ES-I3 (cell line): ENCODE data around the gene TNFAIP3.

Experiments
- H3K36me3 ChIP-seq: 2 replicates; pipeline ENCODE4 v1.6.1; 2013; ENCODE audit warnings: mild to moderate bottlenecking, low read length, control low read depth, moderate library complexity; ENCODE audit not compliant: insufficient read depth
- H3K4me1 ChIP-seq: 2 replicates; pipeline ENCODE4 v1.6.1; 2013; ENCODE audit warnings: mild to moderate bottlenecking, control low read depth, low read length; ENCODE audit not compliant: insufficient read depth
- H3K9ac ChIP-seq: 2 replicates; pipeline ENCODE4 v1.6.1; 2013; ENCODE audit warnings: low read depth, mild to moderate bottlenecking, low read length, moderate library complexity
- H3K9me3 ChIP-seq: 2 replicates; pipeline ENCODE4 v1.6.1; 2013; ENCODE audit warnings: mild to moderate bottlenecking, low read length, moderate library complexity; ENCODE audit not compliant: control insufficient read depth, insufficient read depth

TNFAIP3 gene

DNA sequence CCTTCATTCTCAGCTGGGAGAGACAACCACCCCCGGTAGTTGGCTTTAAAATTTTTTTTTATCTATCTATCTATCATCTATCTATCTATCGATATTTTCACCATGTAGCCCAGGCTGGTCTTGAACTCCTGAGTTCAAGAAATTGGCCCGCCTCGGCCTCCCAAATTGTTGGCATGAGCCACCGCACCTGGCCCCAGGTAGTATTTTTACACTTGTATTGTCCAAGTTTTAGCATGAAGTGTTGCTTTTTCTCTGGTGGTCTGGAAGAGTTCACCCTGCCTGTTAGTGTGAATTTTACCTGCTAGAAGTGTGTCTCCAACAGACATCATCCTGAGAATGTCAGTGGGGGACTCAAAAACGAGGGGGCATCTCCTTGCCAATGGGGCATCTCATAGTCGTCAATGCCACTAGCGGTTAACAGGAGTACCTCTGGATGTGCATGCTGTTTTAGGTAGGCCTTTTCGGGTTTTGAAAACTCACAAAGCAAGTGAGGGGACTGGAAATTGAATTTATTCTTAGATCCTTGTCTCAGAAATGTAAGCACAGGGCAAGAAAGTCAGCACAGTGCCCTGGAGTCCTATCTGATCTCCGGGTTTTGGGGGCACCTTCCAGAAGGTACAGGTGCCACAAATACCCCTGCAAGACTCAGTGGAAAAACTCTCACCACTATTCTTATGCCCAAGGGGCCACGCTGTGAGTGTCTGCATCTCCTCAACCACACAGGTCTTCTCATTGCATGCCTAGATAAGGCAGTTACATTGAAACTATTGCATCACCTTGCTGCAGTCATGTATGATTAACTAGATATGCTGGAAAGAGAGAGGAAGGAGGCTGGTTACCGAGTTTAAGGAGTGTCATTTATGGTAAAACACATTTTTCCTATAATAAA is 37.1 kb downstream of the TNFAIP3 start:
- H3K4me1 ChIP-seq = no peaks in the 10 kb centered on the region
- H3K9ac ChIP-seq = no peak overlapping the region
- no peaks in the 10 kb centered on the region for H3K9me3 ChIP-seq
- H3K36me3 ChIP-seq = no peaks in the 10 kb centered on the region

DNA sequence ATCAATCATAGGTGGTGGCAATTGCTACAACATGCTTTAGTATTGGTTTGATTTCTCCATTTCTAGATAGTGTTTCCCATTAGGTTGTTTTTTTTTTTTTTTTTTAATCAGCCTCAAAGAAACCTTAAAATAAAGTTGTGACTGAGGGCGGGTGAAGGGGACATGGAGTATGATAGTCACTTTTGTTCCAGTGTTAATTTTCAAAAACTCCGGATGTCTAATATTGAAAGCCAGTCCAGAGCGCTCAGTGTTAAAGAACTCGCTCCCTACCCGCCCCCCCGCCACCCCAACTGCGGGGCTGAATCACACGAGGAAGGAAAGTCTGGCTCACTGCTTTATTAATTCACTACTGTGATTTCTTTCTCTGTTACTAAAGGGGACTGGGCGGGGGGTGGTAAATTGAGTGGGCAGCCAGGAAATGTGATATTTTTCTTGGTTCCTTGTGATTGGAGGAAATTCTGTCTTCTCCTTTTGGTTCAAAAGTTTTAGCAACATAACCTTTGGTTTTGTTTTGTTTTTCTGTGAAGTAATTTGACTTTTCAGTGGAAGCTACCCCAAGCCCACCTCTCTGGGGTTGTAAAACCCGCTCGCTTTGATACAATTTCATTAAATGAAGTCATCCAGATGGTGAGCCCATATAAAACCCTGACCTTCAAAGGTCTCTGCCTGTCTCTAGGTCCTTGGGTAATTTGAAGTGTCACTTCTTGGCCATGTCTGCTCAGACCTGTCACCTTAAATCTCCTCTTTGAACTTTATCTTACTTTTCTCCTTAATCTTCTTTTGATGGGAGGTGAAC is 38.0 kb downstream of the TNFAIP3 start:
- Histone ChIP-seq H3K9ac (no peak overlapping the region), H3K4me1 (no peaks in the 10 kb centered on the region), H3K9me3 (no peaks in the 10 kb centered on the region), H3K36me3 (no peaks in the 10 kb centered on the region)

DNA sequence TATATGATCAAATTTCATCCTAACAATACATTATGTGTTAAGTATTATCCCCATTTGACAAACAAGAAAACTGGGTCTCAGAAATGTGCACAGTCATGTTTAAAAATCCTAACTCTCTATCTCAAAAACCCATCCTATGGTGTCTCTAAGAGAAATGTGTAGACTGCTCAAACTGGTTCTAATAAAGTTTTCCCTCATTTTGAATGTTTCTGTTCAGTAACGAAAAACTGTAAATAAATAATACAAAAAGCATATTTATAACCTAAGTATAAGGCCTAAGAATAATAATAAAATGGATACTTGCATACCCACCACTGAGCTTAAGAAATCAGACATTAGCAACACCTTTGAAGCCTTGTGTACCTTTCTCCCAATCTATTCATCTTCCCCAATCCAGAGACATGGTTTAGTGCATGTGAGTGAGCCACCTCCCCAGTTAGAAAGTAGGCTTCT is 39.0 kb downstream of the TNFAIP3 start:
- no peak overlapping the region for H3K9ac ChIP-seq
- H3K4me1 ChIP-seq = no peaks in the 10 kb centered on the region
- no peaks in the 10 kb centered on the region for H3K9me3 ChIP-seq
- no peaks in the 10 kb centered on the region for H3K36me3 ChIP-seq

DNA sequence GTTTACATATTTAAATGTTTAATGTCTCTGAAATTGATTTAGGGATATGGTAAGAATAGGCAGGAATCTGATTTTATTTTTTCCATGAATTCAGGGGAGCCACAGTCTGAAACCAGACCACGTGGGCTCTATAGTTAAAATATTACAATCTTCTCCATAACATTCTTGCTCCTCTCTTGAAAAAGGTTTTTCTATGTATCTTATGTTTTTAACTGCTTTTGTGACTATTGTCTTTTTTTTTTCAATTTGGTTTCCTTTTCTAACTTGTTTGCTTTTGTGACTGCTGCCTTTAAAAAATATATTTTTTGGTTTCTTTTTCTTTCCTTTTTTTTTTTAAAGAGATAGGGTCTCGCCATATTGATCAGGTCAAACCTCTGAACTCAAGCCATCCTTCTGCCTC is 40.1 kb downstream of the TNFAIP3 start:
- Histone ChIP-seq H3K36me3 (no peaks in the 10 kb centered on the region), H3K4me1 (no peaks in the 10 kb centered on the region), H3K9ac (no peak overlapping the region), H3K9me3 (no peaks in the 10 kb centered on the region)

DNA sequence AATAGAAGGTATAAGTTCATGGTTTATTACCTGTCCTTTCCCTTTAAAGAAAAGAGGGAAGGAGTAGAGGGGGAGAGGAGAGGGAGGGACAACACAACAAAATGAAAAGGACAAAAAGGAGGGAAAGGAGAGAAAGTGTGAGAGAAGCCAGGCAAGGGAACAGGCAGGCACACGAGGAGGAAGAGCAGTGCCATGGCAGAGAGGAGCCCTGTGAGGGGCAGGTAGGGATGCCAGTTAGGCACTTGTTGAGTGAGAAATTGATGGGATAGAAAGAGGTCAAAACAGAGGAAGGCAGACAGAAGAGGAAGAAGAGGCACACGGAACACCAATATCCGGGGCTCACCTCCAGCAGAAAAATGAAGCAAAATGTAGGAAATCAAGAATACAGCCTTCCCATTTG is 42.5 kb downstream of the TNFAIP3 start:
- peaks cover 2% of the 10 kb centered on the region; the same call in 1 of the 2 replicates for H3K9me3 ChIP-seq
- no peak overlapping the region for H3K9ac ChIP-seq
- H3K4me1 ChIP-seq = no peaks in the 10 kb centered on the region
- H3K36me3 ChIP-seq = no peaks in the 10 kb centered on the region

DNA sequence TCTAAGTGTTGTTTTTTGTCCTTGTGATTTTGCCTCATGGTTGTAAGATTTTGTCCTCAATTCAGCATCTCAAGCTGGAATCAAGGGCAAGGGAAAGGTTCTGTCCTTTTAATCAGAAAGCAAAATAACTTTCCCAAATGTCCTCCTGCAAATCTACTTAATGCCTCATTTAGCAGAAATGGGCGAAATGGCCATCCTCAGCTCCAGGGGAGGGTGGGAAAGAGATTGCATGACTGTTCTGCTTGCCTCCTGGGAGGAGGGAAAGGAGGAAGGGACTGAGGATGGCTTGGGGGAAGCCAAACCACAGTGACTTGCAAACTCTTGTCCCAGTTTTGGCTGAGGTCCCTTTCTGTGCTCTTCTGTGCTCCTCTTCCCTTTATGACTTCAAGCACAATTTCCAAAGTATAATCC is 43.4 kb downstream of the TNFAIP3 start:
- Histone ChIP-seq H3K36me3 (no peaks in the 10 kb centered on the region), H3K4me1 (no peaks in the 10 kb centered on the region), H3K9ac (no peak overlapping the region), H3K9me3 (peaks cover 2% of the 10 kb centered on the region; the same call in 1 of the 2 replicates)

DNA sequence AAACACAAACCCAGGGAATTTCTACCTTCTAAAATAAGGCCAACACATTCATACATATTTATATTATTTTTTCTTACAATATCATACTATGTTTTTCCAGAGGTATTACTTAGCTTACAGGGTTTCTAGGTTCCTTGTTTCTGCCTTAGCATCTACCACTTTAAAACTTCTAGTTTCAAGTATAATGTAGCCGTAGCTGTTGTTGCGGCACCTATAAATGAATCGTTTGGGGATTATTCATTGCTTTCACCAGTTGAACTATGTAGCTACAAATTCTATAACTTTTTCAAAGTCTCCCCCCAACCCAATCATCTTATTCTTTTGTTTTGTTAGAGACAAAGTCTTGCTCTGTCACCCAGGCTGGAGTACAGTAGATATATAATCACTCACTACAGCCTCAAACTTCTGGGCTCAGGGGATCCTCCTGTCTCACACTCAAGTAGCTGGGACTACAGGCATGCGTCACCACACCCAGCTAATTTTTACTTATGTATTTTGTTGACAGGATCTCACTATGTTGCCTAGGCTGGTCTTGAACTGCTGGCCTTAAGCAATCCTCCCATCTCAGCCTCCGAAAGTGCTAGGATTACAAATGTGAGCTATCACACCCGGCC is 43.9 kb downstream of the TNFAIP3 start:
- Histone ChIP-seq H3K9ac (no peak overlapping the region), H3K36me3 (no peaks in the 10 kb centered on the region), H3K9me3 (peaks cover 2% of the 10 kb centered on the region; the same call in 1 of the 2 replicates), H3K4me1 (no peaks in the 10 kb centered on the region)

DNA sequence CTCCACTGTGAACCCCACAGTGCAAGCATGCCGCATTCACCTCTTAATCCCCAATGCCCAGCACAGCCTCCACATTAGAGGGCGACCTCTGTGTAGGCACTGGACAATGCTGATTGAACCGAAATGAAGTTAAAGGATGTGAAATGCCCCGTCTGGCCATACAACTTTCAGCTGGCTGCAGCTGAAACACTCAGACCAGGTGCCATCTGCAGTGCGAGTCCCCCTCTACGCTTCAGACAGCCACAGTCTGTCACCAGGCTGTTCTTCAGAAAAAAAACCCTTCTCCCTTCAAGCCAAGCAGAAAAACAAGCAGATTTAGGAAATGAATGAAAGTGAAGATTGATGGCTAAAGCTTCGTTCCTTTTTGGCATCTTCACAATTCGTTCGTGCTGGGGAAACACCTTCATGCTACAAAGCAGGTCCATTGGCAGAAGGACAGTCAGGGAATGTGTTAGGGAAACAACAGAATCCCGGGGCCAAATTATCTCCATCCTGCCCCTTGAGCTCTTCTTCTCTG is 44.7 kb downstream of the TNFAIP3 start:
- no peaks in the 10 kb centered on the region for H3K4me1 ChIP-seq
- no peak overlapping the region for H3K9ac ChIP-seq
- H3K9me3 ChIP-seq = peaks cover 2% of the 10 kb centered on the region; the same call in 1 of the 2 replicates
- no peaks in the 10 kb centered on the region for H3K36me3 ChIP-seq

DNA sequence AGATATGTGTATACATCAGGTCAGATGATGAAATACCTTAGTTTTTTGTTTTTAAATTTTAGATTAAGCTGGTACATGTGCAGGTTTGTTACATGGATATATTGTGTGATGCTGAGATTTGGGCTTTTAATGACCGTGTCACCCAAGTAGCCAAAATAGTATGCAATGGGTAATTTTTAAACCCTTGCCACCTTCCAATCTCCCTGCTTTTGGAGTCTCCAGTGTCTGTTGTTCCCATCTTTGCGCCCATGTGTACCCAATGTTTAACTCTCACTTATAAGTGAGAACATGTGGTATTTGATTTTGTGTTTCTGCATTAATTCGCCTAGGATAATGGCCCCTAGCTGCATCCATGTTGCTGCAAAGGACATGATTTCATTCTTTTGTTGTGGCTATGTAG is 45.8 kb downstream of the TNFAIP3 start:
- Histone ChIP-seq H3K4me1 (no peaks in the 10 kb centered on the region), H3K36me3 (no peaks in the 10 kb centered on the region), H3K9ac (no peak overlapping the region), H3K9me3 (peaks cover 2% of the 10 kb centered on the region; the same call in 1 of the 2 replicates)

DNA sequence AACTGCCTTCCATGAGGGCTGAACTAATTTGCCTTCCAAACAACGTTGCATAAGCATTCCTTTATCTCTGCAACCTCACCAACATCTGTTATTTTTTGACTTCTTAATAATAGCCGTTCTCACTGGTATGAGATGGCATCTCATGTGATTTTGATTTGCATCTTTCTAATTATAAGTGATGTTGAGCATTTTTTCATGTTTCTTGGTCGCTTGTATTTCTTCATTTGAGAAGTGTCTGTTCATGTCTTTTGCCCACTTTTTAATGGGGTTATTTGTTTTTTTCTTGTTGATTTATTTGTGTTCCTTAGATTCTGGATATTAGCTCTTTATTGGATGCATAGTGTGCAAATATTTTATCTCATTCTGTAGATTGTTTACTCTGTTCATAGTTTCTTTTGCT is 46.4 kb downstream of the TNFAIP3 start:
- Histone ChIP-seq H3K4me1 (no peaks in the 10 kb centered on the region), H3K36me3 (no peaks in the 10 kb centered on the region), H3K9me3 (peaks cover 2% of the 10 kb centered on the region; the same call in 1 of the 2 replicates), H3K9ac (no peak overlapping the region)

DNA sequence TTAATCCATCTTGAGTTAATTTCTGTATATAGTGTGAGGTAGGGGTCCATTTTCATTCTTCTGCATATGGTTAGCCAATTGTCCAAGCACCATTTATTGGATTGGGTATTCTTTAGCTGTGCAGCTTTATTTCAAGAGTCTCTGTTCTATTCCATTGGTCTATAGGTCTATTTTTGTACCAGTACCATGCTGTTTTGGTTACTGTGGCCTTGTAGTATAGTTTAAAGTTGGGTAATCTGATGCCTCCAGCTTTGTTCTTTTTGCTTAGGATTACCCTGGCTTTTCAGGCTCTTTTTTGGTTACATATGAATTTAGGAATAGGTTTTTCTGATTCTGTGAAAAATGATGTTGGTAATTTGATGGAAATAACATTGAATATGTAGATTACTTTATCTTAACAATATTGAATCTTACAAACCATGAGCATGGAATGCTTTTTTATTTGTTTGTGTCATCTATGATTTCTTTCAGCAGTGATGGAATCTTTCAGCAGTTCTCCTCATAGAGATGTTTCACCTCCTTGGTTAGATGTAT is 47.0 kb downstream of the TNFAIP3 start:
- H3K9me3 ChIP-seq = peaks cover 2% of the 10 kb centered on the region; the same call in 1 of the 2 replicates
- H3K9ac ChIP-seq = no peak overlapping the region
- H3K4me1 ChIP-seq = no peaks in the 10 kb centered on the region
- H3K36me3 ChIP-seq = no peaks in the 10 kb centered on the region

DNA sequence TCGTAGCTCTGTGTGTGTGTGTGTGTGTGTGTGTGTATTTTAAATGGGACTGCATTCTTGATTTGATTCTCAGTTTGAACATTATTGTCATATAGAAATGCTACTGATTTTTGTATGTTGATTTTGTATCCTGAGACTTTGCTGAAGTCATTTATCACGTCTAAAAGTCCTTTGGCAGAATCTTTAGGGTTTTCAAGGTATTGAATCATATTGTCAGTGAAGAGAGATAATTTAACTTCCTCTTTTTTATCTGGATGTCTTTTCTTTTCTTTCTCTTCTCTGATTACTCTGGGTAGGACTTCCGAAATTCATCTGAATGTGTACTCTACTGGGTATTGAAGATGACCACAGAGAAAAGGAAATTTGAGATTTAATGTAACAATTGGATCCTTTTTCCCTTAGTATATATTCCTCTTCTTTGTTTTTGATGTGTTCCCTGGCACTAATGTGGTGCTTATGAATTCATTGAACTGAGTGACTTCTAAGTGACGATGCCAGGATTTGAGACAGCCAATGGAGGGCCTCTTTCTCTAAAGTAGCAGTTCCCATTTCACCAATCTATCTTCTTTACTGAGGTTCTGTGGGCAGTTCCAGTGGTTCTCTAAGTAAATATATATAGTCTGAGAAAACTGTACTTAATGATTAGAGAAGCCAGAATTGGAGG is 47.6 kb downstream of the TNFAIP3 start:
- no peak overlapping the region for H3K9ac ChIP-seq
- no peaks in the 10 kb centered on the region for H3K4me1 ChIP-seq
- no peaks in the 10 kb centered on the region for H3K36me3 ChIP-seq
- H3K9me3 ChIP-seq = peaks cover 2% of the 10 kb centered on the region; the same call in 1 of the 2 replicates

DNA sequence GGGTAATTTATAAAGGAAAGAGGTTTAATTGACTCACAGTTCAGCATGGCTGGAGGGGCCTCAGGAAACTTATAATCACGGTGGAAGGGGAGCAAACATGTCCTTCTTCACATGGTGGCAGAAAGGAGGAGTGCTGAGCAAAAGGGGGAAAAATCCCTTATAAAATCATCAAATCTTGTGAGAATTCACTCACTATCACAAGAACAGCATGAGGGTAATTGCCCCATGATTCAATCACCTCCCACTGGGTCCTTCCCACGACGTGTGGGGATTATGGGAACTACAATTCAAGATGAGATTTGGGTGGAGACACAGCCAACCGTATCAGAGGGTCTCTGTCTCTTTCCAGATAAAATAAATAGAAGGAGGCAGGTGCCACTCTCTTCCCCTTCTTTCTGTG is 48.7 kb downstream of the TNFAIP3 start:
- Histone ChIP-seq H3K36me3 (no peaks in the 10 kb centered on the region), H3K9me3 (peaks cover 2% of the 10 kb centered on the region; the same call in 1 of the 2 replicates), H3K4me1 (no peaks in the 10 kb centered on the region)

More for the DNA sequence above, 48.7 kb downstream of the TNFAIP3 start:
- no peak overlapping the region for H3K9ac ChIP-seq
